Trophoblast cell (in vitro differentiated cells and primary cell): ENCODE measurements around the gene ANKMY1.
"Not testable (repeated sequence)": the region's sequence is repeated elsewhere in the genome, so short reads cannot be mapped to it uniquely, and the experiment has no call there.

ENCODE experiments used
- DNase-seq, 2 donors: peaks; one replicate each; pipeline ENCODE4 v3.0.0-alpha.2; 2016
- H2AFZ ChIP-seq: 2 replicates; pipeline ENCODE4 v1.6.1; 2013; ENCODE audit warnings: low read length, moderate library complexity, mild to moderate bottlenecking; ENCODE audit not compliant: insufficient read depth, poor library complexity
- H2AK5ac ChIP-seq: 2 replicates; pipeline ENCODE4 v1.6.1; 2013; ENCODE audit warnings: mild to moderate bottlenecking, low read length
- H2BK120ac ChIP-seq: 2 replicates; pipeline ENCODE4 v1.6.1; 2013; ENCODE audit warnings: low read length, mild to moderate bottlenecking, moderate library complexity; ENCODE audit not compliant: insufficient read depth, poor library complexity
- H2BK12ac ChIP-seq: 2 replicates; pipeline ENCODE4 v1.6.1; 2013; ENCODE audit warnings: mild to moderate bottlenecking, low read length, moderate library complexity
- H2BK5ac ChIP-seq: 2 replicates; pipeline ENCODE4 v1.6.1; 2013; ENCODE audit warnings: low read length, low read depth, moderate library complexity, mild to moderate bottlenecking; ENCODE audit not compliant: poor library complexity
- H3K14ac ChIP-seq: 2 replicates; pipeline ENCODE4 v1.6.1; 2013; ENCODE audit warnings: mild to moderate bottlenecking, low read length
- H3K18ac ChIP-seq: 2 replicates; pipeline ENCODE4 v1.6.1; 2013; ENCODE audit warnings: mild to moderate bottlenecking, low read length
- H3K23ac ChIP-seq: 2 replicates; pipeline ENCODE4 v1.6.1; 2013; ENCODE audit warnings: low read length
- H3K27ac ChIP-seq: 2 replicates; pipeline ENCODE4 v1.5.1; 2013; ENCODE audit warnings: low read depth, mild to moderate bottlenecking, inconsistent platforms, low read length, moderate library complexity
- H3K27me3 ChIP-seq: 2 replicates; pipeline ENCODE4 v1.6.1; 2013; ENCODE audit warnings: inconsistent platforms, mild to moderate bottlenecking, low read length, moderate library complexity; ENCODE audit not compliant: insufficient read depth
- H3K36me3 ChIP-seq, 2 experiments: 1 replicate in 1 of 2; 2 replicates in 1 of 2; pipeline ENCODE4 v1.6.1; 2013; ENCODE audit warnings: low read length in 2 of 2, mild to moderate bottlenecking in 2 of 2, moderate library complexity in 1 of 2; ENCODE audit not compliant: insufficient read depth in 2 of 2, control insufficient read depth in 1 of 2
- H3K4ac ChIP-seq: 2 replicates; pipeline ENCODE4 v1.6.1; 2013; ENCODE audit warnings: low read depth, mild to moderate bottlenecking, low read length, moderate library complexity
- H3K4me1 ChIP-seq, 2 experiments: 1 replicate in 1 of 2; 2 replicates in 1 of 2; pipeline ENCODE4 v1.6.1; 2013; ENCODE audit warnings: low read length in 2 of 2, mild to moderate bottlenecking in 2 of 2, moderate library complexity in 1 of 2; ENCODE audit not compliant: insufficient read depth in 2 of 2, control insufficient read depth in 1 of 2
- H3K4me2 ChIP-seq: 2 replicates; pipeline ENCODE4 v1.6.1; 2013; ENCODE audit warnings: inconsistent platforms, mild to moderate bottlenecking, low read length, moderate library complexity
- H3K4me3 ChIP-seq: 2 replicates; pipeline ENCODE4 v1.5.1; 2013; ENCODE audit warnings: mild to moderate bottlenecking, low read depth, low read length, inconsistent platforms
- H3K79me1 ChIP-seq: one replicate; pipeline ENCODE4 v1.6.1; 2013; ENCODE audit warnings: low read length
- H3K79me2 ChIP-seq: 2 replicates; pipeline ENCODE4 v1.6.1; 2013; ENCODE audit warnings: low read length, mild to moderate bottlenecking; ENCODE audit not compliant: control insufficient read depth, insufficient read depth, poor library complexity
- H3K9ac ChIP-seq: 2 replicates; pipeline ENCODE4 v1.6.1; 2013; ENCODE audit warnings: mild to moderate bottlenecking, low read length
- H3K9me3 ChIP-seq: 2 replicates; pipeline ENCODE4 v1.6.1; 2013; ENCODE audit warnings: low read depth, mild to moderate bottlenecking, control low read depth, inconsistent platforms, low read length; ENCODE audit not compliant: insufficient read depth
- H4K12ac ChIP-seq: 2 replicates; pipeline ENCODE4 v1.6.1; 2013; ENCODE audit warnings: low read depth, mild to moderate bottlenecking, low read length, moderate library complexity
- H4K8ac ChIP-seq: 2 replicates; pipeline ENCODE4 v1.6.1; 2013; ENCODE audit warnings: low read depth, mild to moderate bottlenecking, low read length, moderate library complexity
- H4K91ac ChIP-seq: one replicate; pipeline ENCODE4 v1.6.1; 2013; ENCODE audit warnings: low read depth, mild to moderate bottlenecking, low read length, moderate library complexity
- WGBS: extraction: QIAGEN DNeasy Blood & Tissue Kit; methylation state at CpG from one replicate; pipeline ENCODE4 v1.1.7; 2013; ENCODE audit warnings: missing lambda C conversion rate; ENCODE audit not compliant: insufficient read length, insufficient coverage; ENCODE audit errors: extremely low coverage; 5-methylcytosine and 5-hydroxymethylcytosine counted together

ANKMY1 gene

GRCh38 chr2:240499309-240500301 lies 58.2 kb downstream of the ANKMY1 start:
- 100% methylated on average over 1 of the region's 32 CpGs for WGBS

GRCh38 chr2:240498958-240499260 lies 58.9 kb downstream of the ANKMY1 start:
- H3K36me3 ChIP-seq, result no peaks in the 10 kb centered on the region
- no peak overlapping the region for H4K12ac ChIP-seq
- no peaks in the 10 kb centered on the region for H3K4me1 ChIP-seq
- no peak overlapping the region for H3K4me2 ChIP-seq
- no peak overlapping the region for H3K4ac ChIP-seq
- peaks cover 10% of the 10 kb centered on the region for H3K9me3 ChIP-seq
- H4K8ac ChIP-seq, result no peak overlapping the region
- no peak overlapping the region for H4K91ac ChIP-seq
- DNase-seq, result no peak
- H3K79me2 ChIP-seq, result no peaks in the 10 kb centered on the region
- H2AFZ ChIP-seq, result no peak overlapping the region
- no peak overlapping the region for H3K18ac ChIP-seq
- no peaks in the 10 kb centered on the region for H3K27me3 ChIP-seq
- no CpG with 5 or more reads among the region's 9 CpGs for WGBS
- no peak overlapping the region for H3K23ac ChIP-seq
- no peak overlapping the region for H2BK120ac ChIP-seq
- no peak overlapping the region for H3K4me3 ChIP-seq
- no peak overlapping the region for H3K9ac ChIP-seq
- H2AK5ac ChIP-seq, result no peak overlapping the region
- H3K79me1 ChIP-seq, result no peaks in the 10 kb centered on the region
- no peak overlapping the region for H3K14ac ChIP-seq
- no peak overlapping the region for H2BK5ac ChIP-seq
- no peak overlapping the region for H3K27ac ChIP-seq
- H2BK12ac ChIP-seq, result no peak overlapping the region

More at GRCh38 chr2:240499309-240500301, 58.2 kb downstream of the ANKMY1 start:
- Histone ChIP-seq H3K27me3 (no peaks in the 10 kb centered on the region), H3K79me2 (no peaks in the 10 kb centered on the region), H3K4me2 (no peak overlapping the region), H2BK12ac (no peak overlapping the region), H4K12ac (no peak overlapping the region), H3K27ac (no peak overlapping the region), H2BK120ac (no peak overlapping the region), H2BK5ac (no peak overlapping the region), H2AFZ (no peak overlapping the region), H3K9me3 (peaks cover 7% of the 10 kb centered on the region), H3K9ac (no peak overlapping the region), H3K79me1 (no peaks in the 10 kb centered on the region), H3K4ac (no peak overlapping the region), H4K91ac (no peak overlapping the region), H3K4me3 (no peak overlapping the region), H3K4me1 (no peaks in the 10 kb centered on the region), H3K18ac (no peak overlapping the region), H3K14ac (no peak overlapping the region), H2AK5ac (no peak overlapping the region), H3K36me3 (no peaks in the 10 kb centered on the region), H4K8ac (no peak overlapping the region), H3K23ac (no peak overlapping the region)
- DNase-seq, result no peak

GRCh38 chr2:240498171-240498957 lies 59.4 kb downstream of the ANKMY1 start:
- Histone ChIP-seq H3K9ac (no peak overlapping the region), H4K91ac (no peak overlapping the region), H2BK5ac (no peak overlapping the region), H3K9me3 (peaks cover 14% of the 10 kb centered on the region), H2AFZ (no peak overlapping the region), H2BK120ac (no peak overlapping the region), H3K27ac (no peak overlapping the region), H2AK5ac (no peak overlapping the region), H3K4ac (no peak overlapping the region), H3K36me3 (no peaks in the 10 kb centered on the region), H3K79me2 (no peaks in the 10 kb centered on the region), H3K4me2 (no peak overlapping the region), H4K12ac (no peak overlapping the region), H3K18ac (no peak overlapping the region), H3K23ac (no peak overlapping the region), H4K8ac (no peak overlapping the region), H3K79me1 (no peaks in the 10 kb centered on the region), H2BK12ac (no peak overlapping the region), H3K14ac (no peak overlapping the region), H3K27me3 (no peaks in the 10 kb centered on the region), H3K4me1 (no peaks in the 10 kb centered on the region), H3K4me3 (no peak overlapping the region)
- DNase-seq, result no peak
- no CpG with 5 or more reads among the region's 13 CpGs for WGBS

- H2BK120ac ChIP-seq, H3K18ac ChIP-seq, H3K79me2 ChIP-seq, H3K36me3 ChIP-seq, H2AFZ ChIP-seq, H4K8ac ChIP-seq, H3K4me1 ChIP-seq, H3K23ac ChIP-seq, H3K27me3 ChIP-seq, H2BK12ac ChIP-seq, H3K4ac ChIP-seq, H2AK5ac ChIP-seq, H4K91ac ChIP-seq, H3K9ac ChIP-seq, H3K4me2 ChIP-seq, H3K79me1 ChIP-seq, H4K12ac ChIP-seq, H2BK5ac ChIP-seq, H3K4me3 ChIP-seq, H3K27ac ChIP-seq, H3K14ac ChIP-seq: not testable (repeated sequence)
- no CpG with 5 or more reads among the region's 7 CpGs for WGBS
- peak in 1 of 2 donors; percentile 29 for DNase-seq
- H3K9me3 ChIP-seq, result peaks cover 16% of the 10 kb centered on the region
Measured at GRCh38 chr2:240497082-240497481, 60.7 kb downstream of the ANKMY1 start.
